ENCODE results near the gene ZDHHC18. TPM values are rescaled to one million over a fixed set of nuclear protein-coding genes. Genes with fewer than 3 reads are reported as not detected.

Gene ZDHHC18
- polyA plus RNA-seq: 10 to 100 TPM in 2 of 3 donors, 1 to 10 TPM in 1; 6.1 to 28.4 (median 17.1) TPM

GRCh38 chr1:26826261-26827105, at the start of gene ZDHHC18:
TSS of gene ZDHHC18 (plus strand) at chr1:26826688. CDS start at chr1:26826805, 117 bp downstream.
- 0 to 1% (median 1%) methylated on average over 49 to 97 of the region's 107 CpGs for WGBS, 3 donors
- peak within 1 kb of the TSS; percentile 43 for H3K27ac ChIP-seq (ENCODE audit: low read depth, low read length)

- 78 to 85% (median 84%) methylated on average over 11 of the region's 11 CpGs for WGBS, 3 donors
- no peak overlapping the region for H3K27ac ChIP-seq (ENCODE audit: low read depth, low read length)
Measured at GRCh38 chr1:26779098-26779668, 47.3 kb upstream of the ZDHHC18 start.

- no peak overlapping the region for H3K27ac ChIP-seq (ENCODE audit: low read depth, low read length)
- 90 to 92% (median 91%) methylated on average over 21 of the region's 21 CpGs for WGBS, 3 donors
Measured at GRCh38 chr1:26780344-26780957, 46.0 kb upstream of the ZDHHC18 start.

- 78 to 83% (median 80%) methylated on average over 11 of the region's 11 CpGs for WGBS, 3 donors
- H3K27ac ChIP-seq (ENCODE audit: low read depth, low read length): no peak overlapping the region
Measured at GRCh38 chr1:26781206-26781825, 45.2 kb upstream of the ZDHHC18 start.

- no peak overlapping the region for H3K27ac ChIP-seq (ENCODE audit: low read depth, low read length)
Measured at GRCh38 chr1:26782521-26783212, 43.8 kb upstream of the ZDHHC18 start.

GRCh38 chr1:26783646-26784022, 42.9 kb upstream of the ZDHHC18 start:
- H3K27ac ChIP-seq (ENCODE audit: low read depth, low read length): no peak overlapping the region
- 46 to 74% (median 70%) methylated on average over 5 of the region's 5 CpGs for WGBS, 3 donors

More at GRCh38 chr1:26782521-26783212, 43.8 kb upstream of the ZDHHC18 start:
- WGBS, 3 donors: 62 to 81% (median 81%) methylated on average over 3 of the region's 3 CpGs

- WGBS, 3 donors: 76 to 81% (median 81%) methylated on average over 2 of the region's 2 CpGs
- H3K27ac ChIP-seq (ENCODE audit: low read depth, low read length): peak overlapping the region; percentile 74
Measured at GRCh38 chr1:26784023-26784871, 42.2 kb upstream of the ZDHHC18 start.

- no peak overlapping the region for H3K27ac ChIP-seq (ENCODE audit: low read depth, low read length)
- 95 to 96% (median 96%) methylated on average over 1 of the region's 1 CpG for WGBS, 3 donors
Measured at GRCh38 chr1:26784886-26785285, 41.6 kb upstream of the ZDHHC18 start.

GRCh38 chr1:26785611-26786436, 40.7 kb upstream of the ZDHHC18 start:
- WGBS, 3 donors: 56 to 90% (median 60%) methylated on average over 5 of the region's 5 CpGs
- peak overlapping the region; percentile 9 for H3K27ac ChIP-seq (ENCODE audit: low read depth, low read length)

GRCh38 chr1:26786437-26787380, 39.8 kb upstream of the ZDHHC18 start:
- 2 to 20% (median 3%) methylated on average over 12 of the region's 12 CpGs for WGBS, 3 donors
- peak overlapping the region; percentile 97 for H3K27ac ChIP-seq (ENCODE audit: low read depth, low read length)

GRCh38 chr1:26787381-26787705, 39.1 kb upstream of the ZDHHC18 start:
- peak overlapping the region; percentile 97 for H3K27ac ChIP-seq (ENCODE audit: low read depth, low read length)
- WGBS, 3 donors: 0 to 2% (median 1%) methylated on average over 11 of the region's 11 CpGs

- H3K27ac ChIP-seq (ENCODE audit: low read depth, low read length): peak within 1 kb of the TSS; percentile 97
- 0% methylated on average over 46 to 63 of the region's 63 CpGs for WGBS, 3 donors
Measured at GRCh38 chr1:26787706-26788514, 38.6 kb upstream of the ZDHHC18 start, which contains the start of gene PIGV. TSS of gene PIGV (plus strand) at chr1:26787950. CDS start at chr1:26790816, 2,866 bp downstream.

GRCh38 chr1:26788515-26788785, 38.0 kb upstream of the ZDHHC18 start:
- 2 to 3% (median 2%) methylated on average over 10 of the region's 10 CpGs for WGBS, 3 donors
- peak overlapping the region; percentile 97 for H3K27ac ChIP-seq (ENCODE audit: low read depth, low read length)

- H3K27ac ChIP-seq (ENCODE audit: low read depth, low read length): peak overlapping the region; percentile 15
- 0 to 1% (median 1%) methylated on average over 19 of the region's 19 CpGs for WGBS, 3 donors
Measured at GRCh38 chr1:26788836-26789611, 37.5 kb upstream of the ZDHHC18 start.

GRCh38 chr1:26789612-26789865, 36.9 kb upstream of the ZDHHC18 start:
- H3K27ac ChIP-seq (ENCODE audit: low read depth, low read length): no peak overlapping the region
- WGBS, 3 donors: 65 to 69% (median 66%) methylated on average over 3 of the region's 3 CpGs
